ENCODE measurements around the gene KCNG2. TPM values are rescaled to one million over a fixed set of nuclear protein-coding genes. Genes with fewer than 3 reads are reported as not detected.
A peak's percentile ranks its signal among the peaks of the same experiment; 100 is the strongest.

The KCNG2 gene, protein sequence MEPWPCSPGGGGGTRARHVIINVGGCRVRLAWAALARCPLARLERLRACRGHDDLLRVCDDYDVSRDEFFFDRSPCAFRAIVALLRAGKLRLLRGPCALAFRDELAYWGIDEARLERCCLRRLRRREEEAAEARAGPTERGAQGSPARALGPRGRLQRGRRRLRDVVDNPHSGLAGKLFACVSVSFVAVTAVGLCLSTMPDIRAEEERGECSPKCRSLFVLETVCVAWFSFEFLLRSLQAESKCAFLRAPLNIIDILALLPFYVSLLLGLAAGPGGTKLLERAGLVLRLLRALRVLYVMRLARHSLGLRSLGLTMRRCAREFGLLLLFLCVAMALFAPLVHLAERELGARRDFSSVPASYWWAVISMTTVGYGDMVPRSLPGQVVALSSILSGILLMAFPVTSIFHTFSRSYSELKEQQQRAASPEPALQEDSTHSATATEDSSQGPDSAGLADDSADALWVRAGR
- total RNA-seq = 1 to 10 TPM in 1 of 4 donors, under 1 TPM in 1, not detected in 2; 0.41 to 6.7 TPM

DNA sequence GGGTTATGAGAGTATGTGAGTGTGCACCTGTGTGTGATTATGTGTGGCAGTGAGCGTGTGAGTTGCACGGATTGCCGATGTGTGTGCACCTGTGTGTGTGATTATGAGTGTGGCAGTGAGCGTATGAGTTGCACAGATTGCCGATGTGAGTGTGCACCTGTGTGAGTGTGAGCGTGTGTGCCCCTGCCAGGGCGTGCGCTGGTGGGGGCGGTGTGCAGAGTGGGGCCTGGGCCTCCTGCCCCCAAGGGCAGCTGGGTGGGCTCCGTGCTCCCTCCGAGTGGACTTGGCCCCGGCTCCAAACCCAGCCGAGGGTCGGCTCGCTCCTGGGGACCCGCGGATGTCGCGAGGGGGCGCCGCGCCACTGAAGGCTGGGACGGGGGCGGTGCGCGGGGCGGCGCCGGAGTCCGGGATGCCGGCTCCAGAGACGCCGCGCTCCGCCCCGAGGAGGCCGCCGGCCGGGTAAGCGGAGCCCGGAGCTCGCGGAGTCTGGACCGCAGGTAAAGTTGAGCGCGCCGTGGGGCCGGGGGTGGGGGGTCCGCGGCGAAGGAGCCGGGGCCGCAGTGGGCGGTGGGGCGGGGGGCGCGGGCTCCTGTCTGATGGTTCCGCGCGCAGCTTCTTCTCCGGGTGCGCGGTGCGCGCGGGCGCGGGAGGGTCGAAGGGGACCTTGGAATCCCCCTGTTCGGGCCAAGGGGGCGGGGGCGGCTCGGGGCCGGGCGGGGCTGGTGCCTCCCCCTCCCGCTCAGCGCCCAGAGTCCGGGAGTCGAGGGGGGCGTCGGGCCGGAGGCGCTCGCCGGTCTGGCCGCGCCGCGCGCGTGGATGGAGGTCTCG is at the start of gene KCNG2:
KCNG2 (plus strand) TSS at position 421 of the 828 bp plus-strand sequence. CDS start 65,730 bp downstream, outside the sequence.
- H3K27ac ChIP-seq = no peak within 1 kb of the TSS
- DNase-seq = no peak
- in situ Hi-C loops (cut with MboI; ENCODE audit: low pct_ligation_motif_present in 1 of 4, low pct_unique_long_range_greater_than_20kb in 1 of 4, low sequenced_read_pairs in 3 of 4) = no loop called here
- H3K9me3 ChIP-seq = no peaks in the 10 kb centered on the region
- intact Hi-C loops (cut with DNase I; ENCODE audit: low total_unique reads) = no loop called here
- peaks cover 42% of the 10 kb centered on the region for H3K27me3 ChIP-seq
- TF ChIP-seq, protein P1, sequence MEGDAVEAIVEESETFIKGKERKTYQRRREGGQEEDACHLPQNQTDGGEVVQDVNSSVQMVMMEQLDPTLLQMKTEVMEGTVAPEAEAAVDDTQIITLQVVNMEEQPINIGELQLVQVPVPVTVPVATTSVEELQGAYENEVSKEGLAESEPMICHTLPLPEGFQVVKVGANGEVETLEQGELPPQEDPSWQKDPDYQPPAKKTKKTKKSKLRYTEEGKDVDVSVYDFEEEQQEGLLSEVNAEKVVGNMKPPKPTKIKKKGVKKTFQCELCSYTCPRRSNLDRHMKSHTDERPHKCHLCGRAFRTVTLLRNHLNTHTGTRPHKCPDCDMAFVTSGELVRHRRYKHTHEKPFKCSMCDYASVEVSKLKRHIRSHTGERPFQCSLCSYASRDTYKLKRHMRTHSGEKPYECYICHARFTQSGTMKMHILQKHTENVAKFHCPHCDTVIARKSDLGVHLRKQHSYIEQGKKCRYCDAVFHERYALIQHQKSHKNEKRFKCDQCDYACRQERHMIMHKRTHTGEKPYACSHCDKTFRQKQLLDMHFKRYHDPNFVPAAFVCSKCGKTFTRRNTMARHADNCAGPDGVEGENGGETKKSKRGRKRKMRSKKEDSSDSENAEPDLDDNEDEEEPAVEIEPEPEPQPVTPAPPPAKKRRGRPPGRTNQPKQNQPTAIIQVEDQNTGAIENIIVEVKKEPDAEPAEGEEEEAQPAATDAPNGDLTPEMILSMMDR (IDR thresholded peaks at IDR 0.05) = no peak
- no peak for TF ChIP-seq EP300 (IDR thresholded peaks at IDR 0.05; ENCODE audit: low read depth)
- TF ChIP-seq POLR2A (IDR thresholded peaks at IDR 0.05) = no peak
- no peak for TF ChIP-seq POLR2AphosphoS5 (IDR thresholded peaks at IDR 0.05)
- no peaks in the 10 kb centered on the region for H3K36me3 ChIP-seq
- WGBS, 2 donors (ENCODE audit: low coverage in 1 of 2) = 11% methylated on average over 58 of the region's 92 CpGs; no CpG with 5 or more reads in 1 of the 2 donors
- H3K4me3 ChIP-seq = peak within 1 kb of the TSS in 2 of 4 donors; percentile 21 to 44
- peaks cover 7 to 19% (median 17%) of the 10 kb centered on the region in 4 donors for H3K4me1 ChIP-seq

DNA sequence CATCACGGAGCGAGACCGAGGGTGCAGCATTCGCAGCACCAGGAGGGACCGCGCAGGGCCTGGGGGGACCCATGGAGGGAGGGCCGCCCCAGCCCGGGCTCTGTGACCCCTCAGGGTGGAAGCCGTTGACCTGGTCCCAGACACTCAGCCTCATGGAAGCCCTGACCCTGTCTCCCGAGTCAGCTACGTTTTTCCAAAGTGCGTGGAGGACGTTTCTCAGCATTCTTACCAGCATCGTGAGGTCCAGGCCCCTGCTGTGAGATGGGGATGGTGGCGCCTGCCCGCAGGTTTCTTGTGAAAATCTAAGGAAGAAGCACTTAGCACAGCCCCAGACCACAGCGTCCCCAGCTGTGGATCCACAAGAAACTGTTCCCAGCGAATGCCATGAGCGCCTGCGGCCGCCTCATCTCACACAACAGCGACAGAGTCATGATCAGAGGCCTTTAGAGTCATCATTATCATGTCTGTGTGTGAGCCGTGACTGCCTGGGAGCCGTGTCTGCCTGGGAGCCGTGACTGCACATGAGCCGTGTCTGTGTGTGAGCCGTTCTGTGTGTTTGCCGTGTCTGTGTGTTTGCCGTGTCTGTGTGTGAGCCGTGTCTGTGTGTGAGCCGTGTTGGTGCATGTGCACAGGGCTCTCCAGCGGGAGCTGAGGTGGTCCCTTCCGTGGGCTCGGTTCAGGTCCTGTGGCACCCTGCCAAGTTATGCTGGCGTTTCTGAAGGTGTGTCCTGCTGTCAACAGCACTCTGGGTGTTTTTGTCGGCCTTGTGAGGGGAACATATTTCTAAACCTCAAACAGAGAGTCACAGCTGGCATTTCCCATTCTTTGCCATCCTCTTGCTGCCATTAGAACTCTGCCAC is 49.2 kb upstream of the KCNG2 start:
- 0 to 89% methylated on average over 1 to 34 of the region's 36 CpGs for WGBS, 2 donors (ENCODE audit: low coverage in 1 of 2)
- intact Hi-C loops (cut with DNase I; ENCODE audit: low total_unique reads) = no loop called here
- in situ Hi-C loops (cut with MboI; ENCODE audit: low pct_ligation_motif_present in 1 of 4, low pct_unique_long_range_greater_than_20kb in 1 of 4, low sequenced_read_pairs in 3 of 4) = no loop called here
- Histone ChIP-seq H3K4me1 (peaks cover 0 to 8% (median 5%) of the 10 kb centered on the region in 4 donors), H3K27ac (no peak overlapping the region), H3K36me3 (peaks cover 0 to 5% (median 0%) of the 10 kb centered on the region in 4 donors), H3K27me3 (no peaks in the 10 kb centered on the region), H3K4me3 (no peak overlapping the region), H3K9me3 (no peaks in the 10 kb centered on the region)
- no peak for DNase-seq
- no peak for TF ChIP-seq POLR2A (IDR thresholded peaks at IDR 0.05)
- TF ChIP-seq POLR2AphosphoS5 (IDR thresholded peaks at IDR 0.05) = no peak
- no peak for TF ChIP-seq EP300 (IDR thresholded peaks at IDR 0.05; ENCODE audit: low read depth)
- TF ChIP-seq, protein P1 (IDR thresholded peaks at IDR 0.05) = no peak

DNA sequence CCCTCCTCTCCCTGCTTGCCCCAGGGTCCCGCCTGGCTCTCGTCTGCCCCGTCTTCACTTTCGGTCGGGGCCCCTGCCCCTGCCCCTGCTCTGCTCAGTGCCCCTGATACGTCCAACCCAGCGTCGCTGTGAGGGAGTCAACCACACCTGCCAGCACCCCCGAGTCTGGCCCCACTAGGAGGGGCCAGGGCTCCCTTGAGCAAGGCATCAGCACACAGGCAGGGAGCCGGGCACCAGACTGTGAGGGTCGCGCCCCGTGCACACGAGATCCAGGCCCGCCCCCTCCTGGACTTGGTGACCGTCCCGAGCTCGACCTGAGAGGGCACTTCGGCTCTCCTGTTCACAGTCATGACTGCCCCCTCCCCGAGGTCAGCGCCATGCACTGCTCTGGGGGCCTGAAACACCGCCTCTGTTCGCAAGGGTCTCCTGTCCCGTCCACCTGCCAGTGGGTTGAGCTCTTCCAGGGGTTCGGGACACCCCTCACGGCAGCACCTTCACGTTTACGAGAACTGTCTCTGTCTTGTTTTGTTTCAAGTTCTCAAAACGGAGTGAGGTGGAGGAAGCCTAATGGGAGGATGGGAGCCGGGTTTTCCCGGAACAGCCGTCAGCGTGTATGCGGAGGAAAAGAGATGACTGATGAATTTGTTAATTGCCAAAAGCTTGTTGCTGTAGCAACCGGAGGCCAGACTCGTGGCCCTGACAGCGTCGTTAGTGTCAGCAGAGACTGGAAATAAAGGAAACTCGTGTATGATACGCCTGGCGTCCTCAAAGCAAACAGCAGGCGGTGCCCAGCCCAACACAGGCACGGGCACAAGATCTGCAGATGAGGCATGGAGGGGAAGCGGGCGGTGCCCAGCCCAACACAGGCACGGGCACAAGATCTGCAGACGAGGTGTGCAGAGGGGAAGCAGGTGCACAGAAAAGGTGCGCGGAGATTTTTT is 48.2 kb upstream of the KCNG2 start:
- Histone ChIP-seq H3K4me1 (peaks cover 0 to 8% (median 5%) of the 10 kb centered on the region in 4 donors), H3K27me3 (no peaks in the 10 kb centered on the region), H3K9me3 (no peaks in the 10 kb centered on the region), H3K27ac (no peak overlapping the region), H3K4me3 (no peak overlapping the region), H3K36me3 (peaks cover 0 to 13% (median 5%) of the 10 kb centered on the region in 4 donors)
- WGBS, 2 donors (ENCODE audit: low coverage in 1 of 2) = 72 to 87% methylated on average over 19 to 49 of the region's 49 CpGs
- DNase-seq = no peak
- TF ChIP-seq, protein P1 (IDR thresholded peaks at IDR 0.05) = no peak
- TF ChIP-seq POLR2A (IDR thresholded peaks at IDR 0.05) = no peak
- TF ChIP-seq POLR2AphosphoS5 (IDR thresholded peaks at IDR 0.05) = no peak
- TF ChIP-seq EP300 (IDR thresholded peaks at IDR 0.05; ENCODE audit: low read depth) = no peak
- intact Hi-C loops (cut with DNase I; ENCODE audit: low total_unique reads) = no loop called here
- in situ Hi-C loops (cut with MboI; ENCODE audit: low pct_ligation_motif_present in 1 of 4, low pct_unique_long_range_greater_than_20kb in 1 of 4, low sequenced_read_pairs in 3 of 4) = no loop called here

All from transverse colon (tissue), 4 donors.